HAP-1 (cell line): ENCODE data around the gene TTC9B.

ENCODE experiments used
- DNase-seq, 2 experiments: peaks; one replicate each; pipeline ENCODE4 v3.0.0-alpha.2; 2016 to 2020; ENCODE audit warnings: low spot score in 2 of 2
- H3K27me3 ChIP-seq: fragments of 250-450 bp; sonication (Bioruptor Pico); 2 replicates; pipeline ENCODE4 v1.5.1; 2020; ENCODE audit warnings: low read depth, mild to moderate bottlenecking, moderate library complexity
- H3K36me3 ChIP-seq: fragments of 250-450 bp; sonication (Bioruptor Pico); replicated peaks from 2 replicates; pipeline ENCODE4 v1.5.1; 2020; ENCODE audit warnings: mild to moderate bottlenecking
- H3K4me1 ChIP-seq: fragments of 250-450 bp; sonication (Bioruptor Pico); 2 replicates; pipeline ENCODE4 v1.5.1; 2020; ENCODE audit warnings: mild to moderate bottlenecking
- H3K4me3 ChIP-seq: fragments of 250-450 bp; sonication (Bioruptor Pico); 2 replicates; pipeline ENCODE4 v1.5.1; 2020; ENCODE audit warnings: mild to moderate bottlenecking, moderate library complexity
- H3K9me3 ChIP-seq: fragments of 250-450 bp; sonication (Bioruptor Pico); 2 replicates; pipeline ENCODE4 v1.5.1; 2020; ENCODE audit warnings: mild to moderate bottlenecking, moderate library complexity
- in situ Hi-C: fragments of 300-500 bp; cut with MboI; formaldehyde crosslinking; loops from 3 replicates; pipeline ENCODE4 v1.14.3; 2020; ENCODE audit warnings: low sequenced_read_pairs, inconsistent platforms, mixed read lengths

TTC9B gene

DNA sequence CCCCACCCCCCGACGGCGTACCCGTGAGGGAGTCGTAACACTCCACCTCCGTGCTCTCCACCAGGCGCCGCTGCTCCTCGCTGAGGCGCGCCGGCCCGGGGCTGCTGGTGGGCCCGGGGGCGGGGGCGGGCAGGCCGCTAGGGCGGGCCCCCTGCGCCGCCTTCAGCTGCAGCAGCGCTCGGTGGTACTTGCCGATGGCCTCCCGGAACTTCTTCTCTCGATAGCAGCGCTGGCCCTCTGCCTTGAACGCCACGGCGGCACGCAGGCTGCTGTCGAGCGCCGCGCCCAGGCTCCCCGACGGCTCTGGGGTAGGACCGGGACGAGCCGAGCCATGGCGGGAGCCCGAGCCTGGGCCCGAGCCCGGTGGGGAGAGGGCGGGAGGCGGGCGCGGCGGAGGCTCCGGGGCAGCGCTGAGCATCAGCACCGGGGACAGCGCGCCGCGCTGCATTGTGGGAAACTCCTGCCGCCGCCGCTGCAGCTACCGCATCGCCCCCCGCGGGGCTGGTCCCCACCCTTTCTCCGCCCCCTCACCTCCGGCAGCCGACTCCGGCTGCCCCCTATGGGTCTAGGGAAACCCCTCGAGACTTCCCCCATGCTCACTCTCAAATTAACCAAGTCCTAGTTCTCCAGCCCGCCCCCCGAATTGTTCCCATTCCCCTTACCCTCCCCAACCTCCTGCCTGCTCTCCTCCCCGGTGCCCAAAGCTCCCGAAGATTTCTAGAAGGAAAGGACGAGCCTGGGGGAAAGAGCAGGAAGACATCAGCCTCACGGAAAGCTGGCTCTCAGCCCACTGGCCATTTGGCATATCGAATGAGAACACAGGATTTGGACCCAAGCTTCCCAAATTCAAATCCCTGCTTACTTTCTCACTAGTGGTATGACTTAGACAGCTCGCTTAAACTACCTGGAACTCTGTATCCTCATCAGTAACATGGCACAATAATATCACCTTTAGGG is at the start of gene TTC9B:
Gene TTC9B, minus strand, starts transcription at position 451 of the 957 bp plus-strand sequence. Its CDS starts 3 bp downstream, at position 448.
- Histone ChIP-seq H3K4me1 (no peaks in the 10 kb centered on the region), H3K27me3 (peaks cover 33% of the 10 kb centered on the region), H3K4me3 (no peak within 1 kb of the TSS), H3K36me3 (no peaks in the 10 kb centered on the region), H3K9me3 (no peaks in the 10 kb centered on the region)
- peak in 1 of 2 experiments; percentile 63 for DNase-seq
- in situ Hi-C loops: no loop called here

DNA sequence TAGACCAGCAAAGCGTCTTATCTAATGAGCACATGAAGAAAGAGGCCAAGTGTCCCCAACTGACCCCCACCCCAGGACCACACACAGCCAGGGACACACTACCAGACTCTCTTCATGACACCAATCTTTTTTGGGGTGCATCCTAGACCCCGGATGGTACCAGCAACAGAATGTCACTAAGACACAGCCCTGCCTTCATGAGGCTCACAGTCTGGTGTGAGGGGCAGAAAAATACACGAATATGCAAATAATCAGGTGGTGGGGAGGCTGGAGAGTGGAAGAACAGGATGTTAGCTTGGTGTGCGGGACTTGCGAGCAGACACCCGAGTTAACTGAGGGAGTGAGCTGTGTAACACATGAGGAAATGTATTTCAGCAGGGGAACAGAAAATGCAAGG is 49.4 kb upstream of the TTC9B start:
- DNase-seq: no peak
- Histone ChIP-seq H3K36me3 (peaks cover 26% of the 10 kb centered on the region), H3K4me1 (no peaks in the 10 kb centered on the region), H3K4me3 (no peak overlapping the region), H3K27me3 (no peaks in the 10 kb centered on the region), H3K9me3 (no peaks in the 10 kb centered on the region)
- in situ Hi-C loops: no loop called here

DNA sequence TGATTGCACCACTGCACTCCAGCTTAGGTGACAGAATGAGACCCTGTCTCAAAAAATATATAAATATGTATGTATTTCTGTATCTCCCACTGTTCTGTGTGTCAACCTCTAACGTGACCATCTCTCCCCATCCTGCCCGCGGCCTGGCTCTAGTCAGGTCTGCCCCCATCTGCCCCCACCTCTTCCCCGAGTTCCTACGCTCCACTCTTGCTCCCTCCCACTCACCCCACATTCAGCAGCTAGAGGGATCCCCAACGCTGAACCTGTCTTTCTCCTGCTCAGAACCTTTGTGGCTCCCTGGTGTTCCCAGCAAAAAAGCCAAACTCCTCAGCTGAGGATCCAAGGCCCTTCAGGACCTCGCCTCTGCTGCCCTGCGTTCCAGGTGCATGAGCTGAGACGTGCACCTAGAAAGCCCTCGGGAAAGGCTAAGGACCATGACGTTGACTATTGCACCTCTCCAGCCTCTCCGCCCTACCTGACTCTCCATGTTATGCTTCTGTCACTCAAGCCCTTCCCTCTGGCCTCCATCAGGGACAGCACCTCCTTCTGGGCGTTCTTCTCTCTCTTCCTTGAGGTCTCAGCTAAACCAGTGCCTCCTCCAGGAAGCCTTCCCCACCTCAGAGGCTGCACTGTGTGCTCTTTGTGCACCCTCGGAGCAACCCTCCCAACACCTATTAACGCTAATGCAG is 48.9 kb upstream of the TTC9B start:
- Histone ChIP-seq H3K9me3 (no peaks in the 10 kb centered on the region), H3K4me3 (no peak overlapping the region), H3K27me3 (no peaks in the 10 kb centered on the region), H3K4me1 (no peaks in the 10 kb centered on the region), H3K36me3 (peaks cover 29% of the 10 kb centered on the region)
- in situ Hi-C loops: no loop called here
- DNase-seq: no peak

DNA sequence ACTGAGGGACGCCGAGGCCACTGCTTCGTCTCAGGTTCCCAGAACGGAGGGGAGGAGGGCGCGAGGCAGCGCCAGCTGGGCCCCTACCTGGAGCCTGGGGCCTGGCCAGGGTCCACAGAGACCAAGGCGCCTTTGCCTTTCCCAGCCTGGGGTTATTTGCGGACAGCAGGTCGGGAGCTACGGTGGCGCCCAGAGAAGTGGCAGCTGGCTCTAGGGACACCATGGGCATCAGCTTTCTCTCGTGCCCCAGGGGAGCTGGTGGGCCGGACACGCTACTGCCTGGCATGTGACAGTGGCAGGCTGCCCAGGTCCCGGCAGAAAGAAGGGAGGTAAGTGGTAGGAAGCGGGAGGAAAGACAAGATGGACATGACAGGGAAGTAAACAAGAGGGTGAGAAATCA is 47.9 kb upstream of the TTC9B start:
- H3K27me3 ChIP-seq: no peaks in the 10 kb centered on the region
- no peak for DNase-seq
- H3K36me3 ChIP-seq: peaks cover 29% of the 10 kb centered on the region
- in situ Hi-C loops: no loop called here
- no peak overlapping the region for H3K4me3 ChIP-seq
- H3K9me3 ChIP-seq: no peaks in the 10 kb centered on the region
- H3K4me1 ChIP-seq: no peaks in the 10 kb centered on the region

DNA sequence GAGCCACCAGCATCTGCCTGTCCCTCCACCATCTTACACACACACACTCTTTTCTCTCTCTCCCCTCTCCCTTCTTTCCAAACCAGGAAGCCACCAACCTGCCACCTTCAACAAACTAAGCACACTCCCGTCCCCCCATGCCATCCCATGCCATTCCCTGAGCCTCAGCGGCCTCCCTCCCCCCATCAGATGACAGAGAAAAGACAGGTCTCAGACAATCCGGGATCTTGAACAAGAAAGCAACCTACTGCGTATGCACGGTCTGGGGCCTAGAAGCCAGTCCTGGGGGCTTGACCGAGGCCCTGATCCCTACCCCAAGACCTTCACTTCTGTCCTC is 47.5 kb upstream of the TTC9B start:
- no peak for DNase-seq
- Histone ChIP-seq H3K27me3 (no peaks in the 10 kb centered on the region), H3K4me1 (no peaks in the 10 kb centered on the region), H3K36me3 (peaks cover 29% of the 10 kb centered on the region), H3K4me3 (no peak overlapping the region), H3K9me3 (no peaks in the 10 kb centered on the region)
- in situ Hi-C loops: no loop called here

DNA sequence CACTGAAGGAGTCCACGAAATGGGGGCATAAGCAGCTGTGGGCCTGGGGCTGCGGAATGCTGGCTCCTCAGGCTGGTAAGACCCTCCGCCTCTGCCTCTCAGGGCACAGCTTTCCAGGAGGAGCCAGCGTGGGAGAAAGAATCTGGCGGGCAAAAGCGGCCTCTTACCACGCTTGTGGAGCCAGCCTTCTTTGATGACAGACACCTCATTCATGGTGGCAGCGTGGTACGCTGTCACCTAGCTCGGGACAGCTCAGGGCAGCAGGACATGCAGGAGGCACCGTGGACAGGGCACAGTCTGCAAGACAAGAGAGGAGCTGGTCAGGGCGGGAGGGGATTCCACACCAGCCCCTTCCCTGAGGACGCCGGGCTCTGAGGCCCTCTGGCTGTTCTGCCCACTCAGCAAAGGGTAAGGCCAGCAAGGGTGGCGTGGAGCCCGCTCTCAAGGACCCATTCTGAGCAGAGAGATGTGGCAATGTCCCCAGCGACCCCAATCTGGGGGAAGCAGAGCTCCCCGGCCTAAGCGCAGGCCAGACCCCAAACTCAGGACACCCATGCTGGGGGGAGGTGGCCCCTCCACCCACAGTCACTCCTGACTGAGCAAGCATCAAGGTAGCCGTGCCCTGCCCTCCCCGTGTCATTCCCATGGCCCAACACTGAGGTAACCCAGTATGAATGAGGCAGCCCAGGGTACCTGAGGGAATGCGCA is 47.0 kb upstream of the TTC9B start:
- in situ Hi-C loops: no loop called here
- DNase-seq: no peak
- Histone ChIP-seq H3K4me3 (no peak overlapping the region), H3K9me3 (no peaks in the 10 kb centered on the region), H3K27me3 (no peaks in the 10 kb centered on the region), H3K4me1 (no peaks in the 10 kb centered on the region), H3K36me3 (peaks cover 27% of the 10 kb centered on the region)

DNA sequence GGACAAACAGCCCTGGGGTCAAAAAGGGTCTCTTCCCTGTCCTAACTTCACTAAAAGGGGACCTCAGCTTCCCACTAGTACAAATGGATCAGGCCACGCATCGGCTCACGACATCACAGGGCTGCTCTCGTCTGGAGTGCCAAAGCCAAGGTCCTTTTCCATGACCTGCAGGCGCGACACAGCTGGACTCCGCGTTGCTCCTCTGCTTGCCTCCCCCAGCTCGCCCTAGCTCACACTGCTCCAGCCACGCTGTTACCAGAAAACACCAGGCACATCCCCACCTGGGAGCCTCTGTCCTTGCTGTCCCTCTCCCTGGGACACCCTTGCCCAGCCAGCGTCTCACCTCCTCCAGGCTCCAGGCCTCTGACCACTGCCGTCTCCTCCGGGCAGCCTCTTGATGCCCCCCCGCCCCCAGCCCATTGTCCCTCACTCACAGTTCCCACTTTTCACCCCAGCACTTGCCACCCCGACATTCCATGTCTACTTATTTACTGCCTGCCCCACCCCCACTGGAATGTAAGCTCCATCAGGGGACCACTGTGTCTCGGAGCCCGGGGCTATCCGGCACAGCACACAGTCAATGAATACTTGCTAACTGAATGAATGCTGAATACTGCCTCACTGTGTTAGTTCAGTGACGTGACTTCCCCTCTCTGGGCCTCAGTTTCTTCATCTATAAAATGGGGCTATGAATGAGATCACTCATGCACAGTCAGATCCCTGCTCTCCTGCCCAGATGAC is 46.3 kb upstream of the TTC9B start:
- peaks cover 23% of the 10 kb centered on the region for H3K36me3 ChIP-seq
- H3K9me3 ChIP-seq: no peaks in the 10 kb centered on the region
- no peaks in the 10 kb centered on the region for H3K27me3 ChIP-seq
- H3K4me3 ChIP-seq: no peak overlapping the region
- H3K4me1 ChIP-seq: no peaks in the 10 kb centered on the region
- no peak for DNase-seq
- in situ Hi-C loops: no loop called here

DNA sequence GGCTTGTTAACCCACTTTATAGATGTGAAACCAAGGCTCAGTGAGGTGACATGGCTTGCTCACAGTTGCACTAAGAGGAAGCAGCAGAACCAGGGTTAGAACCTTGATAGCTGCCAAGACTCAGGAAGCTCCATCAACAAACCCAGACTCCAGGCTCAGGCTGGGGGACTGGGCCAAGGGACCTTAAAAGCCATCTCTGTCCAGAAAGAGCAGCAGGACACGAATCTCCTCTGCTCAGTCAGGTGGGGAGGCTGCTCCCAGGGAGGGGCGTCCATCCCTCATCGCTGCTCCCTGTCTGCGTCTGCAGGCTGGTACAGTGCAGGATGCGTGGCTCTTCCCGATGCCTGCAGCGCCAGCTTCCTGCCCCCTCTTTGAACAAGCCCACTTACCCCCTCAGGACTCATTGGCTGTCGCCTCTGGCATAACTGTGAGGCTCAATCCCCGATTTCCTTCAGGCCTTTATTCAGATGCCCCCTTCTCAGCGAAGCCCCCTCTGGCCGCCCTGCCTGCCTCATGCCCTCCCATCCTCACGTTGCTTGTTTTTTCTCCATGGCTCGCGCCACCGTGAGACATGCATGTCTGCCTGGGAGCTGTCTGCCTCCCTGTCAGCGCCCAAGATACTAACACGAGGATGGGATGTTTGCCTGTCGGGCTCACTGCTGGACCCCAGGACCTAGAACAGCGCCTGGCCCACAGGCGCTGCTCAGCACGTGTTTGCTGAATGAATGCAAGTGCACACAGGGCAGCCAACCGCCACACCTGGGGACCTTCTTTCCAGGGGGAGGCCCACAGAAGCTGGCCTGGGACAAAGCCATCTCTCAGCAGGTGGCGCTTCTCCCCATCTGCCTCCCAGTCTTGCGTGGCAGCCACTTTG is 45.5 kb upstream of the TTC9B start:
- no peak for DNase-seq
- no peaks in the 10 kb centered on the region for H3K9me3 ChIP-seq
- no peak overlapping the region for H3K4me3 ChIP-seq
- in situ Hi-C loops: no loop called here
- H3K4me1 ChIP-seq: no peaks in the 10 kb centered on the region
- peaks cover 21% of the 10 kb centered on the region for H3K36me3 ChIP-seq
- no peaks in the 10 kb centered on the region for H3K27me3 ChIP-seq

DNA sequence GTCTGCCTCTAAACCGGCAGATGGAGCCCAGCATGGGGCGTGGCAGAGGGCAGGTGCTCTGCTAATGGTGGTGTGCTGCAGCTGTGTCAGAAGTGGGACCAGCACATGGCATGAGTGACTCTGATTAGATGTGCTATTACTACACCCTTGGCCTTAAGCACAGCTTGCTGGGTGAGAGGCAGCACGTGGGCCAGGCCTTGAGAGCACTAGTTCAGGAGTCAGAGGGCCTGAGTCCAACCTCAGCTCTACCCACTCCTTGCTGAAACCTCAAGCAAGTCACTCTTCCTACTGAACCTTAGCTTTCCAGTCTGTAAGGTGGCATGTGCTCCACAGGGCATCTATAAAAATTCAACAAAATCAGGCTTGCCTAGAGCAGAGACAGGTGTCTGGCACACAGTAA is 44.2 kb upstream of the TTC9B start:
- H3K4me3 ChIP-seq: no peak overlapping the region
- DNase-seq: no peak
- H3K27me3 ChIP-seq: no peaks in the 10 kb centered on the region
- peaks cover 21% of the 10 kb centered on the region for H3K36me3 ChIP-seq
- in situ Hi-C loops: no loop called here
- H3K4me1 ChIP-seq: no peaks in the 10 kb centered on the region
- H3K9me3 ChIP-seq: no peaks in the 10 kb centered on the region

DNA sequence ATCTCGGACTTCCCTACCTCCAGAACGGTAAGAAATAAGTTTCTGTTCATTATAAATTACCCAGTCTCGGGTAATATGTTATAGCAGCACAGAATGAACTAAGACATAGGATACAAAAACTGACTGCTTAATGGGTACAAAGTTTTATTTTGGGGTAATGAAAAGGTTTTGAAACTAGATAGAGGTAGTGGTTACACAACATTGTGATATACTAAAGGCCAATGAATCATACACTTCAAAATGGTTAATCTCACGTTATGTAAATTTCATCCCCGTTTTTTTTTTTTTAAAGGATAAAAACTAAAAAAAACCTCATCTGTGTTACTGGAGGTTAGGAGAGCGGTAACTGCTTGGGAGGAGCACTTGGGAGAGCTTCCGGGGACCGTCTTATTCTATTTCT is 43.4 kb upstream of the TTC9B start:
- in situ Hi-C loops: no loop called here
- Histone ChIP-seq H3K27me3 (no peaks in the 10 kb centered on the region), H3K4me3 (no peak overlapping the region), H3K36me3 (peaks cover 24% of the 10 kb centered on the region), H3K4me1 (no peaks in the 10 kb centered on the region), H3K9me3 (no peaks in the 10 kb centered on the region)
- DNase-seq: no peak

DNA sequence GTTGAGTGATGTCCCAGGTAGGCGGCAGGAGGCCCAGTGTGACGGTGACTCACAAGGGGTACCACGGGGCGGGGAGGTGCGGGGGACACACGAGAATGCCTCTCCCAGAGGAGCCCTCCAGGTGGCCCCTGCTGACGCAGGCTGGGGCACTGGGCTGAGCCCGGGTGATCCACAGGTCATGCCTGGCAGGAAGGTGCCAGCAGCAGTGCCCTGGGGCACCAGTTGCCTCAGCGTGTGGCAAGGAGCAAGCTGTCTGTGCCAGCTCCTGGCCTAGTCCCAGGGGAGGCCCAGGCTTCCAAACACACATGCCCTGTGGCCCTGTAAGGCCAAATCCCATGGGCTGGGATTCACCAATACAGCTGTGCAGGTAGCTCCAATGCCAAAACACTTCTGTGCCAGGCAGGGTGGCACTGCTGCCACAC is 38.9 kb upstream of the TTC9B start:
- no peak for DNase-seq
- H3K9me3 ChIP-seq: no peaks in the 10 kb centered on the region
- no peak overlapping the region for H3K4me3 ChIP-seq
- in situ Hi-C loops: no loop called here
- H3K4me1 ChIP-seq: no peaks in the 10 kb centered on the region
- H3K36me3 ChIP-seq: peaks cover 22% of the 10 kb centered on the region
- H3K27me3 ChIP-seq: no peaks in the 10 kb centered on the region

DNA sequence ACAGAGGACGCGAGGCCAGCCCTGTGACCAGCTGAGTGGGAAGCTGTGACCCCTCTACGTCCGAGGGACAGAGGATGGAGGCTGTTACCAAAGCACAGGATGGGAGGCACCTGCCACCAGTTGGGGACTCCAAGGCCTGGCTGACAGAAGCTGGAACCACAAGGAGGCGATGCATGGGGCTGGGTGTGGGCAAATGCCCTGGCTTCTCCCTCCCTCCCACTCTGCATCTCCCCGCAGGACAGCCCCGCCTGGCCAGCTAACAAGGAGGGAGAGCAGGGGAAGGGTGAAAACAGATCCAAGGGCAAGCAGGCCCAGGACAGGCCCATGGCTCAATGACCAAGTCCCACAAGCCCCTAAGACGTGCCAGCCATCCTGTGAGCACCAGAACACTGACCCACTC is 38.3 kb upstream of the TTC9B start:
- no peaks in the 10 kb centered on the region for H3K4me1 ChIP-seq
- no peak overlapping the region for H3K4me3 ChIP-seq
- in situ Hi-C loops: no loop called here
- H3K36me3 ChIP-seq: peaks cover 27% of the 10 kb centered on the region
- no peak for DNase-seq
- no peaks in the 10 kb centered on the region for H3K9me3 ChIP-seq
- no peaks in the 10 kb centered on the region for H3K27me3 ChIP-seq
